ENCODE measurements around the gene TENM3.

Gene TENM3

GRCh38 chr4:182288534-182288933, 45.3 kb downstream of the TENM3 start:
- no peak for DNase-seq (ENCODE audit: low spot score)

- no peak for DNase-seq (ENCODE audit: low spot score)
These were observed 46.6 kb downstream of the TENM3 start for GRCh38 chr4:182289809-182290208.

GRCh38 chr4:182291175-182291574, 48.0 kb downstream of the TENM3 start:
- no peak for DNase-seq (ENCODE audit: low spot score)

- DNase-seq (ENCODE audit: low spot score) = no peak
These were observed 48.5 kb downstream of the TENM3 start for GRCh38 chr4:182291597-182292270.

GRCh38 chr4:182292612-182293011, 49.4 kb downstream of the TENM3 start:
- DNase-seq (ENCODE audit: low spot score) = no peak

GRCh38 chr4:182293691-182294255, 50.6 kb downstream of the TENM3 start:
- no peak for DNase-seq (ENCODE audit: low spot score)

GRCh38 chr4:182294451-182294850, 51.2 kb downstream of the TENM3 start:
- DNase-seq (ENCODE audit: low spot score) = no peak

GRCh38 chr4:182297659-182298058, 54.5 kb downstream of the TENM3 start:
- DNase-seq (ENCODE audit: low spot score) = no peak

GRCh38 chr4:182301736-182302135, 58.5 kb downstream of the TENM3 start:
- no peak for DNase-seq (ENCODE audit: low spot score)

- DNase-seq (ENCODE audit: low spot score) = no peak
These were observed 60.6 kb downstream of the TENM3 start for GRCh38 chr4:182303847-182304246.

- DNase-seq (ENCODE audit: low spot score) = no peak
These were observed 63.7 kb downstream of the TENM3 start for GRCh38 chr4:182306792-182307507.

GRCh38 chr4:182307746-182308145, 64.5 kb downstream of the TENM3 start:
- DNase-seq (ENCODE audit: low spot score) = no peak

- no peak for DNase-seq (ENCODE audit: low spot score)
These were observed 66.7 kb downstream of the TENM3 start for GRCh38 chr4:182309877-182310276.

GRCh38 chr4:182310316-182310715, 67.1 kb downstream of the TENM3 start:
- DNase-seq (ENCODE audit: low spot score) = no peak

- no peak for DNase-seq (ENCODE audit: low spot score)
These were observed 67.8 kb downstream of the TENM3 start for GRCh38 chr4:182310962-182311361.

GRCh38 chr4:182314537-182314936, 71.3 kb downstream of the TENM3 start:
- no peak for DNase-seq (ENCODE audit: low spot score)

- no peak for DNase-seq (ENCODE audit: low spot score)
These were observed 75.1 kb downstream of the TENM3 start for GRCh38 chr4:182318256-182318655.

GRCh38 chr4:182320092-182320491, 76.9 kb downstream of the TENM3 start:
- no peak for DNase-seq (ENCODE audit: low spot score)

GRCh38 chr4:182320580-182320979, 77.4 kb downstream of the TENM3 start:
- no peak for DNase-seq (ENCODE audit: low spot score)

- DNase-seq (ENCODE audit: low spot score) = no peak
These were observed 81.1 kb downstream of the TENM3 start for GRCh38 chr4:182324282-182324681.

GRCh38 chr4:182325397-182325796, 82.2 kb downstream of the TENM3 start:
- no peak for DNase-seq (ENCODE audit: low spot score)

GRCh38 chr4:182325848-182326255, 82.7 kb downstream of the TENM3 start:
- DNase-seq (ENCODE audit: low spot score) = no peak

GRCh38 chr4:182328505-182328904, 85.3 kb downstream of the TENM3 start:
- DNase-seq (ENCODE audit: low spot score) = no peak

Data from activated CD4-positive, alpha-beta T cell treated with anti-CD3 and anti-CD28 coated beads, Interleukin-2, Interleukin-4, amounts not matched to agents 100 ng/mL and 50 ng/mL, durations not matched to agents 16 hours and 8 hours (primary cell).